ENCODE data around the gene SDHB. TPM values are rescaled to one million over a fixed set of nuclear protein-coding genes. Genes with fewer than 3 reads are reported as not detected.

The SDHB gene
- polyA plus RNA-seq, 1 experiment: 232 TPM

- peak; percentile 44 for DNase-seq (ENCODE audit: low read depth, low spot score)
- Histone ChIP-seq H3K27me3 (ENCODE audit: control insufficient read depth, insufficient read depth, low read length) (no peaks in the 10 kb centered on the region), H3K4me3 (ENCODE audit: low read depth, low read length) (no peak overlapping the region), H3K27ac (ENCODE audit: low read depth, low read length) (no peak overlapping the region), H3K9me3 (ENCODE audit: control insufficient read depth, insufficient read depth, low read length) (no peaks in the 10 kb centered on the region)
- ChIA-PET POLR2A (no interaction called here), CTCF (interaction anchor here (0.7 to 8.1 kb wide), 17 partner anchors 11 to 425 kb away, joined by 3 to 126 read pairs (median 5); no protein-coding TSS in a partner anchor)
- TF ChIP-seq, protein P1, sequence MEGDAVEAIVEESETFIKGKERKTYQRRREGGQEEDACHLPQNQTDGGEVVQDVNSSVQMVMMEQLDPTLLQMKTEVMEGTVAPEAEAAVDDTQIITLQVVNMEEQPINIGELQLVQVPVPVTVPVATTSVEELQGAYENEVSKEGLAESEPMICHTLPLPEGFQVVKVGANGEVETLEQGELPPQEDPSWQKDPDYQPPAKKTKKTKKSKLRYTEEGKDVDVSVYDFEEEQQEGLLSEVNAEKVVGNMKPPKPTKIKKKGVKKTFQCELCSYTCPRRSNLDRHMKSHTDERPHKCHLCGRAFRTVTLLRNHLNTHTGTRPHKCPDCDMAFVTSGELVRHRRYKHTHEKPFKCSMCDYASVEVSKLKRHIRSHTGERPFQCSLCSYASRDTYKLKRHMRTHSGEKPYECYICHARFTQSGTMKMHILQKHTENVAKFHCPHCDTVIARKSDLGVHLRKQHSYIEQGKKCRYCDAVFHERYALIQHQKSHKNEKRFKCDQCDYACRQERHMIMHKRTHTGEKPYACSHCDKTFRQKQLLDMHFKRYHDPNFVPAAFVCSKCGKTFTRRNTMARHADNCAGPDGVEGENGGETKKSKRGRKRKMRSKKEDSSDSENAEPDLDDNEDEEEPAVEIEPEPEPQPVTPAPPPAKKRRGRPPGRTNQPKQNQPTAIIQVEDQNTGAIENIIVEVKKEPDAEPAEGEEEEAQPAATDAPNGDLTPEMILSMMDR (IDR thresholded peaks at IDR 0.05; ENCODE audit: low read depth, low read length): peak; percentile 79
These were observed 8.0 kb downstream of the SDHB start for GRCh38 chr1:17045634-17046333.

DNA sequence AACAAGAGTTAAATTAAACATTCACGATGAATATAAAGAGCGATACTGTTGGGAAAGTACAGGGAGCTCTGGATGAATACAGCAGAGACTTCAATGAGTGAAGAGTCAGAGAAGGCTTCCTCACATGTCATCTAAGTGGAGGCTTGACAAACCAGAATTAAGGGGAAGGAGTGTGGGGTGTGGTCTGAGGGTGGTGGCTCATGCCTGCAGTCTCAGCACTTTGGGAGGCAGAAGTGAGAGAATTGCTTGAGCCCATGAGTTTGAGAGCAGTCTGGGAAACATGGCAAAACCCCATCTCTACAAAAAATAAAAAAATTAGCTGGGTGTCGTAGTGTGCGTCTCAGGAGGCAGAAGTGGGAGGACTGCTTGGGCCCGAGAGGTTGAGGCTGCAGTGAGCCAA lies 8.7 kb downstream of the SDHB start:
- Histone ChIP-seq H3K27me3 (ENCODE audit: control insufficient read depth, insufficient read depth, low read length) (no peaks in the 10 kb centered on the region), H3K4me3 (ENCODE audit: low read depth, low read length) (no peak overlapping the region), H3K27ac (ENCODE audit: low read depth, low read length) (no peak overlapping the region), H3K9me3 (ENCODE audit: control insufficient read depth, insufficient read depth, low read length) (no peaks in the 10 kb centered on the region)
- ChIA-PET CTCF (interaction anchor here (0.9 to 8.1 kb wide), 9 partner anchors 10 to 424 kb away, joined by 3 to 126 read pairs (median 7); no protein-coding TSS in a partner anchor), POLR2A (no interaction called here)
- TF ChIP-seq, protein P1 (IDR thresholded peaks at IDR 0.05; ENCODE audit: low read depth, low read length): no peak
- DNase-seq (ENCODE audit: low read depth, low spot score): no peak

- no peak overlapping the region for H3K4me3 ChIP-seq (ENCODE audit: low read depth, low read length)
- no peaks in the 10 kb centered on the region for H3K9me3 ChIP-seq (ENCODE audit: control insufficient read depth, insufficient read depth, low read length)
- no peak for DNase-seq (ENCODE audit: low read depth, low spot score)
- TF ChIP-seq, protein P1 (IDR thresholded peaks at IDR 0.05; ENCODE audit: low read depth, low read length): no peak
- no peaks in the 10 kb centered on the region for H3K27me3 ChIP-seq (ENCODE audit: control insufficient read depth, insufficient read depth, low read length)
- no peak overlapping the region for H3K27ac ChIP-seq (ENCODE audit: low read depth, low read length)
- POLR2A ChIA-PET: no interaction called here
- CTCF ChIA-PET: interaction anchor here (0.7 to 8.1 kb wide), 3 partner anchors 25 to 93 kb away, joined by 5 to 126 read pairs (median 37); no protein-coding TSS in a partner anchor
These were observed 10.2 kb downstream of the SDHB start for GRCh38 chr1:17043676-17044075.

DNA sequence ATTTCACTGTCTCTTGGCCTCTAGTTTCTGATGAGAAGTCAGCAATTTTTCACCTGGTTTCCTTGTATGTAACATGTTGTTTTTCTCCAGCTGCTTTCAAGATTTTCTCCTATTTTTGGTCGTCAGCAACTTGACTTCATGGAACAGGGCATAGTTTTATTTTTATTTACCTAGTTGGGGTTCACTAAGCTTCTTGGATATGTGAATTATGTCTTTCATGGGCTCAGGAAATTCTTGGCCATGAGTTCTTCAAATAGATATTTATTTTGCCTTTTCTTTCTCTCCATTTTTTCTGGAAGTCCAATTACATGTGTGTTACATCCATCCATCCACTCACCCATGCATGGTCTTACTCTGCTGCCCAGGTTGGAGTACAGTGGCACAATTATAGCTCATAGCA lies 13.7 kb downstream of the SDHB start:
- CTCF ChIA-PET: interaction anchor here (0.6 to 2.7 kb wide), 2 partner anchors 86 to 89 kb away, joined by 4 to 11 read pairs; no protein-coding TSS in a partner anchor

GRCh38 chr1:17039522-17039921 lies 14.3 kb downstream of the SDHB start:
- CTCF ChIA-PET: interaction anchor here (2.7 kb wide), 1 partner anchor 88 kb away, joined by 11 read pairs; no protein-coding TSS in a partner anchor

More for the DNA sequence above, 13.7 kb downstream of the SDHB start:
- Histone ChIP-seq H3K4me3 (ENCODE audit: low read depth, low read length) (no peak overlapping the region), H3K27me3 (ENCODE audit: control insufficient read depth, insufficient read depth, low read length) (no peaks in the 10 kb centered on the region), H3K27ac (ENCODE audit: low read depth, low read length) (no peak overlapping the region), H3K9me3 (ENCODE audit: control insufficient read depth, insufficient read depth, low read length) (no peaks in the 10 kb centered on the region)
- DNase-seq (ENCODE audit: low read depth, low spot score): no peak
- POLR2A ChIA-PET: no interaction called here
- TF ChIP-seq, protein P1 (IDR thresholded peaks at IDR 0.05; ENCODE audit: low read depth, low read length): no peak

More at GRCh38 chr1:17039522-17039921, 14.3 kb downstream of the SDHB start:
- no peaks in the 10 kb centered on the region for H3K27me3 ChIP-seq (ENCODE audit: control insufficient read depth, insufficient read depth, low read length)
- H3K27ac ChIP-seq (ENCODE audit: low read depth, low read length): no peak overlapping the region
- POLR2A ChIA-PET: no interaction called here
- no peak overlapping the region for H3K4me3 ChIP-seq (ENCODE audit: low read depth, low read length)
- no peak for DNase-seq (ENCODE audit: low read depth, low spot score)
- TF ChIP-seq, protein P1 (IDR thresholded peaks at IDR 0.05; ENCODE audit: low read depth, low read length): no peak
- H3K9me3 ChIP-seq (ENCODE audit: control insufficient read depth, insufficient read depth, low read length): no peaks in the 10 kb centered on the region

Data from AG04450 (cell line).